Head of caudate nucleus (tissue), 42 donors: ENCODE data around the gene DOC2B.
"Not testable (repeated sequence)": the region's sequence is repeated elsewhere in the genome, so short reads cannot be mapped to it uniquely, and the experiment has no call there.

Experiments used
- DNase-seq, 42 donors: peaks; one replicate each; pipeline versions ENCODE4 v3.0.0 to v3.0.0-alpha.2; 2020 to 2021; ENCODE audit warnings: mixed read lengths in 7 of 42
- intact Hi-C: fragments of 100-400 bp; cut with DNase I; formaldehyde crosslinking; loops from one replicate; pipeline ENCODE4 v1.15.0; 2022

Gene DOC2B

DNA sequence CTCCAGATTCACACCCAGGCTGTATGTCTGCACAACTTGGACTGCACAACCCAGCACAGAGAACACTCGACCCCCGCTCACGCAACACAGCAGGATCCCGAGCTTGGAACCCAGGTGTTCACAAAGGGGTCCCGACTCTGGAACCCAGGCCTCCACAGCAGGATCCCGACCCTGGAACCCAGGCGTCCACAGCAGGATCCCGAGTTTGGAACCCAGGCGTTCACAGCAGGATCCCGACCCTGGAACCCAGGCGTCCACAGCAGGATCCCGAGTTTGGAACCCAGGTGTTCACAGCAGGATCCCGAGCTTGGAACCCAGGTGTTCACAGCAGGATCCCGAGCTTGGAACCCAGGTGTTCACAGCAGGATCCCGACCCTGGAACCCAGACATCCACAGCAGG lies 16.8 kb upstream of the DOC2B start:
- peak in 1 of 42 donors; percentile 18 for DNase-seq
- intact Hi-C loops = not testable (repeated sequence)

GRCh38 chr17:197352-197751 lies 15.9 kb upstream of the DOC2B start:
- intact Hi-C loops = no loop called here
- DNase-seq = no peak

- intact Hi-C loops = no loop called here
Observed at GRCh38 chr17:194828-195602, 13.6 kb upstream of the DOC2B start.

GRCh38 chr17:193841-194806 lies 12.7 kb upstream of the DOC2B start:
- intact Hi-C loops = no loop called here
- DNase-seq = peak in 15 of 42 donors; percentile 8 to 59 (median 33)

More at GRCh38 chr17:194828-195602, 13.6 kb upstream of the DOC2B start:
- no peak for DNase-seq

- DNase-seq = no peak
- intact Hi-C loops = no loop called here
Observed at GRCh38 chr17:193426-193810, 12.0 kb upstream of the DOC2B start.

GRCh38 chr17:192666-193425 lies 11.4 kb upstream of the DOC2B start:
- intact Hi-C loops = no loop called here
- DNase-seq = no peak

DNA sequence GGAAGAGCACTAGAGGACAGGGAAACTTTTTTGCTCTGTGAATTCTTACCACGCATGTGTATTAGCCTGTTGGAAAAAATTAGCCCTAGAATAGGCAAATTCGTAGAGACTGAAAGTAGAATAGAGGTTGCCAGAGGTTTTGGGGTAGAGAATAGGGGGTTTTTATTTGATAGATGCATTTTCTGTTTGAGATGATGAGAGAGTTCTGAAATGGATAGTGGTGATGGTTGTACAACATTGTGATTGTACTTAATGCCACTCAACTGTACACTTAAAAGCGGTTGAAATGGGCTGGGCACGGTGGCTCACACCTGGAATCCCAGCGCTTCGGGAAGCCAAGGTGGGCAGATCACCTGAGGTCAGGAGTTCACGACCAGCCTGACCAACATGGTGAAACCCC lies 8.0 kb upstream of the DOC2B start:
- no peak for DNase-seq
- intact Hi-C loops = no loop called here

DNA sequence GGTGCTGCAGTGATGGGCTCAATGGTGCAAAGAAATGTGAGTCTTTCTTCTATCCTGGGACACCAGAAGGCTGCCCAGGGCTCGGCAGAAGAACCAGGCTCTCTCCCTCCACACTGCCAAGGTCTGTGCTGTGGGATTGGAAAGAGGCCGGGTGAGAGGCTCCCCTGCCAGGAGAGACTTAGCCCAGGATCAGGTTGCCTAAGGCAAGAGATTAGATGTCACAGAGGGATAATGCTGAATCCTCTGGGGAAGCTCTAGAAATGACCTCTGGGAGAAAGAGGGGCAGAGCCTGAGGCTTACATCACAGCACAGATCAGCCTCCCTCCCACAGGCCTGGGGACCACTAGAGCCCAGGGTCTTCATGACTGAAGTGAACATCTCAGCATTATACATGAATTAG lies 5.7 kb upstream of the DOC2B start:
- DNase-seq = no peak
- intact Hi-C loops = no loop called here

DNA sequence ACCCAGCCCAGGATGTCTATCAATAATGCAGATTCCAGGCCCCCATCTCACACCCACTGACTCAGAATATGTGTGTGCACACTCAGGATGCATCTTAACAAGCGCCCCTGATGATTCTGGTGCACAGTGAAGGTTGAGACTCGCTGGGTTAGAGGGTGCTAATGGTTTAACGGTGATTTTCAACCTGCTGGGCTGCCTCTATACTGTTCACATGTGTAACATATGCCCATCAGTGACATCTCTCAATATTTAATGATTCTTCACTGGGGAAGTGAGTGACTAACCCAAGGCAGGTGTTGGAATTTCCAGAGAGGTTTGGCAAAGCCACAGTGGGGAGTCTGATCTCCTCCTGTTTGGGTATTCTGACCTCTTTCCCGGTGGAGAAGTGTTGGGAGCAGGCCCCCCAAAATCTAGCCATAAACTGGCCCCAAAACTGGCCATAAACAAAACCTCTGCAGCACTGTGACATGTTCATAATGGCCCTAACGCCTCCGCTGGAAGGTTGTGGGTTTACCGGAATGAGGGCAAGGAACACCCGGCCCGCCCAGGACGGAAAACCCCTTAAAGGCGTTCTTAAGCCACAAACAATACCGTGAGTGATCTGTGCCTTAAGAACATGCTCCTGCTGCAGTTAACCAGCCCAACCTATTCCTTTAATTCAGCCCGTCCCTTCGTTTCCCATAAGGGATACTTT lies 4.1 kb upstream of the DOC2B start:
- DNase-seq = no peak
- intact Hi-C loops = no loop called here

DNA sequence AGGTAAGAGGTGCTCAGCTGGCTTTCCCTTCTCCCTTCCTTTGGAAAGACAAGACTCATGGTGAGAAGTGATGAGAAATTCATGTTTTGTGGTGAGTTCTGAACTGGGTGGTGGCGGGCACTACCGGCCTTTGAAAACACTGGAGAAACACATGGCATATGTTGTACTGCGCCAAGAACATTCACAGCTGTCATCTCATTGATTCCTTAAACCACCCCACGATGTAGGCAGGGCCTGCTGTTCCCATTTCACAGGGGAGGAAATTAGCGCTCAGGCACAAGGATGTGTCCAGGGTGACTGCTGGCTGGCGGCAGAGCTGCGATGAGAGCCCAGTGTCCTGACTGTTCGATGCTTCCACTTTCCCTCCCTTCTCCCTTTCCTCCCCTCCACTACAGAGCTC lies 1.6 kb upstream of the DOC2B start:
- intact Hi-C loops = no loop called here
- DNase-seq = no peak

- DNase-seq = peak in 9 of 42 donors; percentile 7 to 50 (median 28)
- intact Hi-C loops = no loop called here
Observed at GRCh38 chr17:182050-182751, 751 bp upstream of the DOC2B start.

- intact Hi-C loops = no loop called here
- peak in 26 of 42 donors; percentile 9 to 65 (median 39) for DNase-seq
Observed at GRCh38 chr17:180381-181244, 837 bp downstream of the DOC2B start.

GRCh38 chr17:179781-180380 lies 1.6 kb downstream of the DOC2B start:
- intact Hi-C loops = no loop called here
- DNase-seq = no peak

DNA sequence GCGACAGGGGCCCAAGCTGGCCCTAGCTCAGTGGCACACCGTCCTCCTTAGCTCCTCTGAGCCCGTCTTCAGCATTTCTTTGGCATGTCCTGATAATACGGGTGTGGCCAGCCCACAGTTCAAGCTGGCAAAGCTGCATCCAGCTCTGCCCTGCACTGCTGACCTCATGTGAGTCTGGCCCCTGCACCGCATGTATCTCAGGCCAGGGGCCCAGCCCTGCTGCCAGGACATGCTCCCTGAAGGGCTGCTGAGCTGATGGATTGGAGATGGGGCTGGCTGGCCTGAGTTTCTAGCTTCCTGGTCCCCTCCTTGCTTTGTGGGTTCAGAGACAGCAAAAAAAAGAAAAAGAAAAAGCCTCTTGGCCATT lies 2.4 kb downstream of the DOC2B start:
- DNase-seq = no peak
- intact Hi-C loops = no loop called here

DNA sequence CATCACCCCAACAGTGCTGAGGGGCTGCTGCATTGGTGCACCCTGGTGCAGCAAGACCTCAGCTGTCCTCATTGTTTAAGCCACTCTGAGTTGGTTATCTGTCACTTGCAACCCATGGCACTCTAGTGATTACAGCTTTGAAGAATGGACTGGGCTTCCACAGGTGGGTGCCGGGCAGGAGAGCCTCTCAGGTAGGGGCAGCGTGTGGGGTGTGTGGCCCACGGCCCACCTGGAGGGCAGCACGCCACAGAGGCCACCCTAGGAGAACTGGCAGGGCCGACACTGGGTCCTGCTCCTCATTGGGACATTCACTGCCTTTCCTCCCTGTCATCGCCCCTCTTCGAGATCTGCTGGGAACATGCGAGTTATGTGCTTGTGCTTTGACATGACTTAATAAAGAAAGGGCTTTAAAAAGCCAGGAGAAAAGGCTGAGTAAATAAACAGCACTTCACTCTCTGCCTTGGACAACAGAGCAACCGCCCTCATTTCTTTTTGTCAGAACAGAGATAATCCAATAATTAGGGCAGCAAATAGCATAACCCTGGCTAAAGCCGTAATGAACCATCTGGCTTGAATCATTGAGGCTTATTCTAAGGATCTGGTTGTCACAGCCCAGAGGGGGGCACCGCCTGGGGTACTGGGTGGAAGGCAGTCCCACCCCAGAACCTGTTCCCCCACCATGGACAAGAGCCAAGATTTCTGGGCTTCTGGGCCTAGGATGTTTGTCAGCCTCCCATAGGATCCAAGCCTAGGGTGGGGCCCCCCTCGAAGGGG lies 3.0 kb downstream of the DOC2B start:
- no peak for DNase-seq
- intact Hi-C loops = no loop called here

- intact Hi-C loops = no loop called here
- no peak for DNase-seq
Observed at GRCh38 chr17:177762-178161, 3.7 kb downstream of the DOC2B start.
